ENCODE measurements around the gene COL9A3.

The COL9A3 gene

GRCh38 chr20:62813588-62813987 lies 3.3 kb upstream of the COL9A3 start:
- DNase-seq: no peak

GRCh38 chr20:62814060-62814708 lies 2.7 kb upstream of the COL9A3 start:
- DNase-seq: no peak

- no peak for DNase-seq
Observed at GRCh38 chr20:62814709-62815065, 2.2 kb upstream of the COL9A3 start.

- DNase-seq: no peak
Observed at GRCh38 chr20:62815066-62815991, 1.5 kb upstream of the COL9A3 start.

GRCh38 chr20:62816031-62816883 lies 593 bp upstream of the COL9A3 start:
- no peak for DNase-seq

- DNase-seq: no peak
Observed at GRCh38 chr20:62817975-62818591, 1.2 kb downstream of the COL9A3 start.

- no peak for DNase-seq
Observed at GRCh38 chr20:62818592-62819493, 2.0 kb downstream of the COL9A3 start.

- no peak for DNase-seq
Observed at GRCh38 chr20:62819494-62820174, 2.8 kb downstream of the COL9A3 start.

- DNase-seq: no peak
Observed at GRCh38 chr20:62820208-62820961, 3.5 kb downstream of the COL9A3 start.

- no peak for DNase-seq
Observed at GRCh38 chr20:62820962-62821725, 4.3 kb downstream of the COL9A3 start.

GRCh38 chr20:62821726-62822210 lies 4.9 kb downstream of the COL9A3 start:
- DNase-seq: no peak

- DNase-seq: no peak
Observed at GRCh38 chr20:62822239-62822787, 5.5 kb downstream of the COL9A3 start.

- peak; percentile 75 for DNase-seq
Observed at GRCh38 chr20:62822788-62823651, 6.2 kb downstream of the COL9A3 start.

- DNase-seq: no peak
Observed at GRCh38 chr20:62823688-62824475, 7.0 kb downstream of the COL9A3 start.

GRCh38 chr20:62824476-62825332 lies 7.9 kb downstream of the COL9A3 start:
- DNase-seq: peak; percentile 56

- DNase-seq: no peak
Observed at GRCh38 chr20:62825333-62825985, 8.6 kb downstream of the COL9A3 start.
